ENCODE measurements around the gene FAM120A.

DNA sequence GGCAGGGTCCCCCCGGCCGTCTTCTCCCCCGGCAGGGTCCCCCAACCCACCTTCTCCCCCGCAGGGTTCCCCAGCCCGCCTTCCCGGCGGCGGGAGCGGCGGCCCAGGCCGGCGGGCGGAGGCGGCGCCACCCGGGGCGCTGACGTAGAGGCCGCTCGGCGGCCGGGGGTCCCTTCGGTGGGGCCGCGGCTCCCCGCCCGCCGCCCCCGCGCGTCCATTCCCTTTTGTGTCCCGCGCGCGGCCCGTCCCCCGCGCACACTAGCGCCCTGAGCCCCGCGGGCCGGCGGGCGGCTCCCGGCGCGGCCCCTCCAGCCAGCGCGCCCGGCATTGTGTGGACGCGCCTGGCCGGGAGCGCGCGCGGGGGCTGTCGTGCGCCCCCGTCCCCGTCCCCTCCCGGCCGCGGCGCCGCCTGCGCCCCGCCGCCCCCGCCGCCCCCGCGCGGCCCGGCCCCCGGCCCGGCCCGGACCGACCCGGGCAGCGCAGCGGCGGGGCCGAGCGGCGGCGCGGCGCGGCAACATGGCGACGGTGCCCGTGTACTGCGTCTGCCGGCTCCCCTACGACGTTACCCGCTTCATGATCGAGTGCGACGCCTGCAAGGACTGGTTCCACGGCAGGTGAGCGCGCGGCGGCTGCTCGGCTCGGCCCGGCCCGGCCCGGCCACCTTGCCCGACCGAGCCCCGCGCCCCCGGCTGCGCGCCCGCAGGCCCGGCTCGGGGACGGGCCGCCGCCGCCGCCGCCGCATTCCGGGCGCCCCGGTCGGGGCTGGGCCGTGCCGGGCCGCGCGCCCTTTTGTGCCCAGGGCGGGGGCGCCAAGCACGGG is 125.0 kb downstream of the FAM120A start, which contains the start of gene PHF2:
- TF ChIP-seq POLR2AphosphoS5 (IDR thresholded peaks at IDR 0.05; ENCODE audit: low read depth, low read length) = no peak
- TF ChIP-seq, protein P1, sequence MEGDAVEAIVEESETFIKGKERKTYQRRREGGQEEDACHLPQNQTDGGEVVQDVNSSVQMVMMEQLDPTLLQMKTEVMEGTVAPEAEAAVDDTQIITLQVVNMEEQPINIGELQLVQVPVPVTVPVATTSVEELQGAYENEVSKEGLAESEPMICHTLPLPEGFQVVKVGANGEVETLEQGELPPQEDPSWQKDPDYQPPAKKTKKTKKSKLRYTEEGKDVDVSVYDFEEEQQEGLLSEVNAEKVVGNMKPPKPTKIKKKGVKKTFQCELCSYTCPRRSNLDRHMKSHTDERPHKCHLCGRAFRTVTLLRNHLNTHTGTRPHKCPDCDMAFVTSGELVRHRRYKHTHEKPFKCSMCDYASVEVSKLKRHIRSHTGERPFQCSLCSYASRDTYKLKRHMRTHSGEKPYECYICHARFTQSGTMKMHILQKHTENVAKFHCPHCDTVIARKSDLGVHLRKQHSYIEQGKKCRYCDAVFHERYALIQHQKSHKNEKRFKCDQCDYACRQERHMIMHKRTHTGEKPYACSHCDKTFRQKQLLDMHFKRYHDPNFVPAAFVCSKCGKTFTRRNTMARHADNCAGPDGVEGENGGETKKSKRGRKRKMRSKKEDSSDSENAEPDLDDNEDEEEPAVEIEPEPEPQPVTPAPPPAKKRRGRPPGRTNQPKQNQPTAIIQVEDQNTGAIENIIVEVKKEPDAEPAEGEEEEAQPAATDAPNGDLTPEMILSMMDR (IDR thresholded peaks at IDR 0.05) = no peak
- TF ChIP-seq, protein P2, sequence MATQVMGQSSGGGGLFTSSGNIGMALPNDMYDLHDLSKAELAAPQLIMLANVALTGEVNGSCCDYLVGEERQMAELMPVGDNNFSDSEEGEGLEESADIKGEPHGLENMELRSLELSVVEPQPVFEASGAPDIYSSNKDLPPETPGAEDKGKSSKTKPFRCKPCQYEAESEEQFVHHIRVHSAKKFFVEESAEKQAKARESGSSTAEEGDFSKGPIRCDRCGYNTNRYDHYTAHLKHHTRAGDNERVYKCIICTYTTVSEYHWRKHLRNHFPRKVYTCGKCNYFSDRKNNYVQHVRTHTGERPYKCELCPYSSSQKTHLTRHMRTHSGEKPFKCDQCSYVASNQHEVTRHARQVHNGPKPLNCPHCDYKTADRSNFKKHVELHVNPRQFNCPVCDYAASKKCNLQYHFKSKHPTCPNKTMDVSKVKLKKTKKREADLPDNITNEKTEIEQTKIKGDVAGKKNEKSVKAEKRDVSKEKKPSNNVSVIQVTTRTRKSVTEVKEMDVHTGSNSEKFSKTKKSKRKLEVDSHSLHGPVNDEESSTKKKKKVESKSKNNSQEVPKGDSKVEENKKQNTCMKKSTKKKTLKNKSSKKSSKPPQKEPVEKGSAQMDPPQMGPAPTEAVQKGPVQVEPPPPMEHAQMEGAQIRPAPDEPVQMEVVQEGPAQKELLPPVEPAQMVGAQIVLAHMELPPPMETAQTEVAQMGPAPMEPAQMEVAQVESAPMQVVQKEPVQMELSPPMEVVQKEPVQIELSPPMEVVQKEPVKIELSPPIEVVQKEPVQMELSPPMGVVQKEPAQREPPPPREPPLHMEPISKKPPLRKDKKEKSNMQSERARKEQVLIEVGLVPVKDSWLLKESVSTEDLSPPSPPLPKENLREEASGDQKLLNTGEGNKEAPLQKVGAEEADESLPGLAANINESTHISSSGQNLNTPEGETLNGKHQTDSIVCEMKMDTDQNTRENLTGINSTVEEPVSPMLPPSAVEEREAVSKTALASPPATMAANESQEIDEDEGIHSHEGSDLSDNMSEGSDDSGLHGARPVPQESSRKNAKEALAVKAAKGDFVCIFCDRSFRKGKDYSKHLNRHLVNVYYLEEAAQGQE (IDR thresholded peaks at IDR 0.05; ENCODE audit: insufficient read depth in 1 of 2, low read depth in 2 of 2, low read length in 1 of 2) = no peak
- no peak for TF ChIP-seq SIN3A (IDR thresholded peaks at IDR 0.05; ENCODE audit: borderline replicate concordance, insufficient read depth, low read depth, low read length)
